ENCODE data around the gene COL23A1. TPM values are rescaled to one million over a fixed set of nuclear protein-coding genes. Genes with fewer than 3 reads are reported as not detected.

Gene COL23A1
- polyA plus RNA-seq, 1 donor (not counting 4 experiments of a cell fraction or from before 2014, with no cell fraction given) = not detected

DNA sequence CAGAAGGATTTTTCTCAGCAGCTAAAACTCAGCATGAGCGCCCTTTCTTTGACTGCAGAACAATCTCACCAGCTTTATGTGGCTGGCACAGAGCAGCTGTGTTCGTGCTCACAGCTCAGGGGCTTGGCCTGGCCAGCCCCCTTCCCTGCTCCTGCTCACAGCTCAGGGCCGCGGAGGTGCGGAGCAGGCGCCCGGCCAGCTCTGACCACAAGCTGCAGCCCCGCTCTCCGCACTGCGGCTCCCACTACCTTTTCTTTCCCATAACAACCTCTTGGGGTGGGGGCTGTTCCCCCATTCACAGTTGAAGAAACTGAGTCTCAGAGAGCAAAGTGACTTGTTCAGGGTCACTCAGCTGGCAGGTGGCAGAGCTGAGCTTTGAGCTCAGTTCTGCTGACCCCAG, 323.6 kb downstream of the COL23A1 start:
- Histone ChIP-seq H3K79me2 (ENCODE audit: control insufficient read depth, insufficient read depth, low read length) (no peaks in the 10 kb centered on the region), H3K4me1 (ENCODE audit: control insufficient read depth, extremely low read depth, insufficient read depth, low read length) (no peaks in the 10 kb centered on the region), H3K4me3 (ENCODE audit: control insufficient read depth in 2 of 3, extremely low read depth in 1 of 3, insufficient read depth in 2 of 3, low read depth in 1 of 3, low read length in 3 of 3) (no peak overlapping the region), H3K9ac (ENCODE audit: control insufficient read depth, extremely low read depth, insufficient read depth, low read length) (no peak overlapping the region), H3K27ac (ENCODE audit: control insufficient read depth, insufficient read depth, low read length) (no peak overlapping the region), H3K9me3 (ENCODE audit: control insufficient read depth, low read depth, low read length) (no peaks in the 10 kb centered on the region), H3K4me2 (ENCODE audit: control insufficient read depth, extremely low read depth, insufficient read depth, low read depth, low read length) (no peak overlapping the region), H2AFZ (ENCODE audit: control insufficient read depth, low read length) (no peak overlapping the region), H3K9me1 (ENCODE audit: control insufficient read depth, extremely low read depth, insufficient read depth, low read length) (no peaks in the 10 kb centered on the region), H3K27me3 (ENCODE audit: control insufficient read depth, extremely low read depth, insufficient read depth, low read length) (no peaks in the 10 kb centered on the region), H4K20me1 (ENCODE audit: control insufficient read depth, extremely low read depth, insufficient read depth, low read length) (no peaks in the 10 kb centered on the region), H3K36me3 (ENCODE audit: control insufficient read depth in 2 of 2, extremely low read depth in 1 of 2, insufficient read depth in 2 of 2, low read length in 2 of 2) (no peaks in the 10 kb centered on the region)
- FAIRE-seq (no peak), DNase-seq (ENCODE audit: low read depth, low spot score) (no peak)
- no peak for TF ChIP-seq EZH2 (IDR thresholded peaks at IDR 0.05; ENCODE audit: low read length)
- no peak for TF ChIP-seq CTCF (optimal IDR thresholded peaks at IDR 0.05 in 1 of 3, IDR thresholded peaks at IDR 0.05 in 1 of 3, conservative IDR thresholded peaks at IDR 0.05 in 1 of 3; ENCODE audit: extremely low read depth in 1 of 3, insufficient read depth in 2 of 3, low read length in 3 of 3)
- dilution Hi-C loops (cut with MboI; ENCODE audit: extremely low pct_ligation_motif_present, low sequenced_read_pairs) = no loop called here

- Histone ChIP-seq H3K36me3 (ENCODE audit: control insufficient read depth in 2 of 2, extremely low read depth in 1 of 2, insufficient read depth in 2 of 2, low read length in 2 of 2) (no peaks in the 10 kb centered on the region), H2AFZ (ENCODE audit: control insufficient read depth, low read length) (no peak overlapping the region), H3K79me2 (ENCODE audit: control insufficient read depth, insufficient read depth, low read length) (no peaks in the 10 kb centered on the region), H3K9me1 (ENCODE audit: control insufficient read depth, extremely low read depth, insufficient read depth, low read length) (no peaks in the 10 kb centered on the region), H3K27me3 (ENCODE audit: control insufficient read depth, extremely low read depth, insufficient read depth, low read length) (no peaks in the 10 kb centered on the region), H3K4me2 (ENCODE audit: control insufficient read depth, extremely low read depth, insufficient read depth, low read depth, low read length) (no peak overlapping the region), H3K27ac (ENCODE audit: control insufficient read depth, insufficient read depth, low read length) (no peak overlapping the region), H3K9me3 (ENCODE audit: control insufficient read depth, low read depth, low read length) (no peaks in the 10 kb centered on the region), H4K20me1 (ENCODE audit: control insufficient read depth, extremely low read depth, insufficient read depth, low read length) (no peaks in the 10 kb centered on the region), H3K9ac (ENCODE audit: control insufficient read depth, extremely low read depth, insufficient read depth, low read length) (no peak overlapping the region), H3K4me3 (ENCODE audit: control insufficient read depth in 2 of 3, extremely low read depth in 1 of 3, insufficient read depth in 2 of 3, low read depth in 1 of 3, low read length in 3 of 3) (no peak overlapping the region), H3K4me1 (ENCODE audit: control insufficient read depth, extremely low read depth, insufficient read depth, low read length) (no peaks in the 10 kb centered on the region)
- DNase-seq (ENCODE audit: low read depth, low spot score) (no peak), FAIRE-seq (no peak)
- TF ChIP-seq EZH2 (IDR thresholded peaks at IDR 0.05; ENCODE audit: low read length) (no peak), CTCF (optimal IDR thresholded peaks at IDR 0.05 in 1 of 3, IDR thresholded peaks at IDR 0.05 in 1 of 3, conservative IDR thresholded peaks at IDR 0.05 in 1 of 3; ENCODE audit: extremely low read depth in 1 of 3, insufficient read depth in 2 of 3, low read length in 3 of 3) (no peak)
- dilution Hi-C loops (cut with MboI; ENCODE audit: extremely low pct_ligation_motif_present, low sequenced_read_pairs) = no loop called here
These were observed 324.4 kb downstream of the COL23A1 start for GRCh38 chr5:178265746-178266145.
